Stomach (tissue), 9 donors: Measurements from ENCODE around the gene DDN. TPM values are rescaled to one million over a fixed set of nuclear protein-coding genes. Genes with fewer than 3 reads are reported as not detected.

Experiments
- DNase-seq, 2 donors: peaks; one replicate each; pipeline versions ENCODE4 v3.0.0 to v3.0.0-alpha.2; 2013 to 2019
- H3K27ac ChIP-seq, 5 donors: fragments of 200-600 bp in 4 of 5; sonication (generic) in 4 of 5; one replicate each; pipeline ENCODE4 v1.5.1; 2013 to 2019; ENCODE audit warnings: mild to moderate bottlenecking in 1 of 5, moderate library complexity in 1 of 5
- H3K27me3 ChIP-seq, 3 donors: fragments of 200-600 bp; sonication (generic); one replicate each; pipeline ENCODE4 v1.5.1; 2017 to 2019; ENCODE audit warnings: mixed run types in 1 of 3
- H3K36me3 ChIP-seq, 4 donors: fragments of 200-600 bp; sonication (generic); 1 replicate in 3 of 4; 2 replicates in 1 of 4; pipeline ENCODE4 v1.5.1; 2016 to 2019
- H3K4me1 ChIP-seq, 4 donors: fragments of 200-600 bp; sonication (generic); one replicate each; pipeline ENCODE4 v1.5.1; 2016 to 2019
- H3K4me3 ChIP-seq, 4 donors: fragments of 200-600 bp; sonication (generic) in 3 of 4; one replicate each; pipeline ENCODE4 v1.5.1; 2016 to 2019; ENCODE audit warnings: mild to moderate bottlenecking in 1 of 4
- H3K9me3 ChIP-seq, 4 donors: fragments of 200-600 bp; sonication (generic); one replicate each; pipeline ENCODE4 v1.5.1; 2016 to 2019
- CTCF ChIP-seq, 7 experiments: fragments of 450-650 bp in 4 of 7; fragments of 200-600 bp in 3 of 7; sonication (generic) in 3 of 7; IDR thresholded peaks; one replicate each; pipeline ENCODE4 v1.5.1; 2016 to 2019; ENCODE audit warnings: antibody characterized with exemption in 7 of 7, control low read depth in 2 of 7, mild to moderate bottlenecking in 1 of 7
- EP300 ChIP-seq: sonication (generic); formaldehyde crosslinking; IDR thresholded peaks from one replicate; pipeline ENCODE4 v1.6.1; 2017; ENCODE audit warnings: antibody characterized with exemption
- POLR2A ChIP-seq, 4 donors: fragments of 450-650 bp; IDR thresholded peaks; one replicate each; pipeline ENCODE4 v1.6.1; 2016; ENCODE audit warnings: antibody characterized with exemption in 4 of 4, control low read depth in 2 of 4, mild to moderate bottlenecking in 1 of 4, moderate library complexity in 1 of 4
- POLR2AphosphoS5 ChIP-seq, 3 donors: sonication (generic); formaldehyde crosslinking; IDR thresholded peaks; one replicate each; pipeline ENCODE4 v1.6.1; 2016; ENCODE audit warnings: antibody characterized with exemption in 3 of 3
- WGBS, 5 donors: extraction: QIAGEN DNeasy Blood & Tissue Kit in 3 of 5; methylation state at CpG; one replicate each; pipeline versions ENCODE4 v1.1.5 to v1.1.7; 2013 to 2018; 5-methylcytosine and 5-hydroxymethylcytosine counted together
- intact Hi-C: fragments of 100-400 bp; cut with DNase I; formaldehyde crosslinking; loops from one replicate; pipeline ENCODE4 v1.15.1; 2023; ENCODE audit warnings: low total_unique reads
- polyA plus RNA-seq, 3 donors: library from polyadenylated mRNA; stranded (reverse); fragments of 200-250 nt; gene quantifications; one replicate each; pipeline ENCODE4 v1.2.3, GENCODE V29; 2013
- total RNA-seq, 5 donors: library from RNA; depleted of rRNA; stranded (reverse); fragments of >200 nt; gene quantifications; one replicate each; pipeline versions ENCODE4 v1.1.0 to v1.2.3, GENCODE V29; 2014 to 2016
- donor health status: healthy with polysubstance abuse.
- donor health status: Bipolar disorder and iron deficiency.
- donor health status: healthy.

Gene DDN
- total and polyA plus RNA-seq, 8 donors, result 0.08 to 0.31 (median 0.19) TPM; not detected in 4

GRCh38 chr12:49014547-49014946, 15.4 kb upstream of the DDN start:
- 41 to 83% (median 60%) methylated on average over 1 of the region's 1 CpG for WGBS, 5 donors
- intact Hi-C loops, result no loop called here

GRCh38 chr12:49013428-49013827, 14.3 kb upstream of the DDN start:
- no peak overlapping the region for H3K4me3 ChIP-seq

More at GRCh38 chr12:49014547-49014946, 15.4 kb upstream of the DDN start:
- H3K36me3 ChIP-seq, result peaks cover 15 to 39% (median 37%) of the 10 kb centered on the region in 4 donors
- TF ChIP-seq CTCF (IDR thresholded peaks at IDR 0.05), result no peak
- TF ChIP-seq EP300, result no peak
- TF ChIP-seq POLR2AphosphoS5 (IDR thresholded peaks at IDR 0.05), result no peak
- TF ChIP-seq POLR2A (IDR thresholded peaks at IDR 0.05), result no peak
- H3K9me3 ChIP-seq, result no peaks in the 10 kb centered on the region
- H3K4me3 ChIP-seq, result no peak overlapping the region
- DNase-seq, result no peak
- H3K27me3 ChIP-seq, result no peaks in the 10 kb centered on the region
- peaks cover 12 to 33% (median 18%) of the 10 kb centered on the region in 4 donors for H3K4me1 ChIP-seq
- H3K27ac ChIP-seq, result no peak overlapping the region

GRCh38 chr12:49012739-49013138, 13.6 kb upstream of the DDN start:
- no peak for DNase-seq
- Histone ChIP-seq H3K27ac (no peak overlapping the region), H3K4me3 (no peak overlapping the region)

More at GRCh38 chr12:49013428-49013827, 14.3 kb upstream of the DDN start:
- intact Hi-C loops, result no loop called here
- H3K9me3 ChIP-seq, result no peaks in the 10 kb centered on the region
- no peak for DNase-seq
- peaks cover 12 to 27% (median 14%) of the 10 kb centered on the region in 4 donors for H3K4me1 ChIP-seq
- no peaks in the 10 kb centered on the region for H3K27me3 ChIP-seq
- TF ChIP-seq EP300 (no peak), CTCF (IDR thresholded peaks at IDR 0.05) (no peak), POLR2A (IDR thresholded peaks at IDR 0.05) (no peak), POLR2AphosphoS5 (IDR thresholded peaks at IDR 0.05) (no peak)
- WGBS, 5 donors, result 84 to 96% (median 89%) methylated on average over 3 of the region's 3 CpGs
- no peak overlapping the region for H3K27ac ChIP-seq
- peaks cover 15 to 48% (median 45%) of the 10 kb centered on the region in 4 donors for H3K36me3 ChIP-seq

GRCh38 chr12:49010092-49010668, 11.0 kb upstream of the DDN start:
- H3K4me3 ChIP-seq, result no peak overlapping the region
- TF ChIP-seq EP300 (no peak), POLR2AphosphoS5 (IDR thresholded peaks at IDR 0.05) (no peak), CTCF (IDR thresholded peaks at IDR 0.05) (no peak), POLR2A (IDR thresholded peaks at IDR 0.05) (no peak)
- DNase-seq, result no peak
- intact Hi-C loops, result no loop called here
- WGBS, 5 donors, result 70 to 88% (median 86%) methylated on average over 3 of the region's 3 CpGs
- peaks cover 0 to under 1% (median 0%) of the 10 kb centered on the region in 4 donors for H3K4me1 ChIP-seq
- H3K27me3 ChIP-seq, result peaks cover 0 to 5% (median 0%) of the 10 kb centered on the region in 3 donors
- H3K27ac ChIP-seq, result no peak overlapping the region
- peaks cover 21 to 77% (median 71%) of the 10 kb centered on the region in 4 donors for H3K36me3 ChIP-seq
- H3K9me3 ChIP-seq, result no peaks in the 10 kb centered on the region

More at GRCh38 chr12:49012739-49013138, 13.6 kb upstream of the DDN start:
- TF ChIP-seq POLR2A (IDR thresholded peaks at IDR 0.05) (no peak), POLR2AphosphoS5 (IDR thresholded peaks at IDR 0.05) (no peak), EP300 (no peak), CTCF (IDR thresholded peaks at IDR 0.05) (no peak)
- intact Hi-C loops, result no loop called here
- no peaks in the 10 kb centered on the region for H3K27me3 ChIP-seq
- peaks cover 8 to 22% (median 10%) of the 10 kb centered on the region in 4 donors for H3K4me1 ChIP-seq
- no peaks in the 10 kb centered on the region for H3K9me3 ChIP-seq
- peaks cover 15 to 55% (median 51%) of the 10 kb centered on the region in 4 donors for H3K36me3 ChIP-seq
